HG03520 (cell line): ENCODE measurements around the gene HIVEP1.
"Not testable (repeated sequence)": the region's sequence is repeated elsewhere in the genome, so short reads cannot be mapped to it uniquely, and the experiment has no call there.

ENCODE experiments used
- ATAC-seq: cut with Tn5 transposase; IDR thresholded peaks from one replicate; pipeline ENCODE4 v1.9.1; 2021; ENCODE audit warnings: mild to moderate bottlenecking, moderate library complexity; ENCODE audit not compliant: unreplicated experiment

The HIVEP1 gene

DNA sequence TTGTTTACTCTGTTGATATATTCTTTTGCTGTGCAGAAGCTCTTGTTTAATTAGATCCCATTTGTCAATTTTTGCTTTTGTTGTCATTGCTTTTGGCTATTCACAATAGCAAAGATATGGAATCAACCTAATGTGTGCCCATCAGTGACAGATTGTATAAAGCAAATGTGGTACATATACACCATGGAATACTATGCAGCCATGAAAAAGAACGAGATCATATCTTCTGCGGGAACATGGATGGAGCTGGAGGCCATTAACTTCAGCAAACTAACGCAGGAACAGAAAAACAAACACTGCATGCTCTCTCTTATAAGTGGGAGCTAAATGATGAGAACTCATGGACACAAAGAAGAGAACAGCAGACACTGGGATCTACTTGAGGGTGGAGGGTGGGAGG is 164.7 kb downstream of the HIVEP1 start:
- ATAC-seq: not testable (repeated sequence)

- no peak for ATAC-seq
These were observed 166.4 kb downstream of the HIVEP1 start for GRCh38 chr6:12178521-12178920.

DNA sequence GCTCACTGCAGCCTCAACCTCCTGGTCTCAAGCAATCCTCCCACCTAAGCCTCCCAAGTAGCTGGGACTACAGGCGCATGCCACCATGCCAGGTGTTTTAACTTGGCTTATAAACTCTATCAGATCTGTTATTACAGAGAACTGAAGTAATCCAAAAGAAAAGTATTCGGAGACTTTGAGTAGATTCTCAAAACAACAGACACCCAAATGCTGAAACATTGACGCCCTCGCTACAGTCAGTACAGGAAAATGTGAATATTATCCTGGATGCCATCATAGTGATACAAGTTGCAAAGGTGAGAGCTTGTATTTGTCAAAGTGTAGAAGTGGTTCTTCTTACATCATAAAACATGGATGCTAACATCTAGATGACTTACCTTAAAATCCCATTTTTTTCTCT is 169.4 kb downstream of the HIVEP1 start:
- no peak for ATAC-seq

DNA sequence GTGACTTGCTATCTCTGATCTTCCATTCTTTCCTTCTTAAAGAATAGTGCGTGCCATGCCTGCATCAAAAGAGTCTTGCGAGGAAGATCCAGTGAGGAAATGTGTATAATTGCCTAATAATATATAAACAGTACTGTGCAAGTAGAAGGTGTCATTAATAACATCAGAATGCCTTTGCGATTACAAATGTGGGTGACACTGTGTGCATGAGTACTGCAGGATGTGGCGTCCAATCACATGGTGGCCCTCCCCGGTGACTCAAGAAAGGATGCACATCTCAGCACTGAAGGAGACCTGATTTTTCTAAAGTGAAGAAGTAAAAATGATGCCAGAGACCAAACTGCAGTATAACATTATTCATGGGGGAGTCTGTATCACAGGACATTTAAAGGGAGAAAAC is 170.6 kb downstream of the HIVEP1 start:
- ATAC-seq: no peak

DNA sequence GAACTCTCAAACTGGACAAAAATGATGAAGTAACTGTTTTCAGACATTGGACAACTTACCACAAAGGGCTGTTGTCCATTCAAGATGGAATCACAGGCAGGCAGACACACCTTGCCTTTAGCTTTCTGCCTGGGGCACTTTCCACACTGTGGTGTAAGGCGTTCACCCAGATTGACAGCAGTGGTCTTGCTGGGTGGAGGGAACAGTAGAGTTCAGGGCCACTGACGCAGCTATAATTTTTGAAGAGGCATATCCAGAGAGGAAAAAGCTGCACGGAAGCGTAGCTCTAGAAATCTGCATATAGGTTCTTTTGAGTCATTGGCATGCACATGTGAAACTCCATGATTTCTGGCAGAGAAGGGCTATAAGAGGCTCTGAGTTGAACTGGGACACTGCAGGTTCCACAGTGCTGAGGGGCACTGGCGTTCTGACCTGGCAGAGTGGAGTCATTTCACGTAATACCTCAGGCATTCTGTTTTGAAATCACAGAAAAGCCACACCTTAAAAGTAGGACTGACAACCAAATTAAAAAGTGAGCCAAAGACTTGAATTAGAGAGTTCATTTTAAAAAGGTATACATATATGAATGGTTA is 173.1 kb downstream of the HIVEP1 start:
- ATAC-seq: no peak

DNA sequence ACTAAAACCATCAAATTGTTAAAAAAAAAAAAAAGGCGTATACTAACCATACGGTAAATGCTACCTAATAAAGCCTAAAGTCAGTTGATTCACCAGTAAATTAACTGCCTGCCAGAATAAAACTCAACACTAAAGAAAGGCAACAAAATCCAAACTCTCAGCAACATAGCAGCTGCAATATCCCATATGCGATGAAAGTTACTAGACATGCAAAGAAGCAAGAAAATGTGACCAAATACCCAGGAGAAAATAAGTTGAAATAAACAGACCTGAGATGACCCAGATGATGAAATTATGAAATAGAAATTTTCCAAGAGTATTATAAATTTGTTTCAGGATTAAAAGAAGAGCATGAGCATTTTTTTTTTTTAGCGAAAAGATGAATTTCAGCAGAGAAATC is 174.4 kb downstream of the HIVEP1 start:
- ATAC-seq: no peak

DNA sequence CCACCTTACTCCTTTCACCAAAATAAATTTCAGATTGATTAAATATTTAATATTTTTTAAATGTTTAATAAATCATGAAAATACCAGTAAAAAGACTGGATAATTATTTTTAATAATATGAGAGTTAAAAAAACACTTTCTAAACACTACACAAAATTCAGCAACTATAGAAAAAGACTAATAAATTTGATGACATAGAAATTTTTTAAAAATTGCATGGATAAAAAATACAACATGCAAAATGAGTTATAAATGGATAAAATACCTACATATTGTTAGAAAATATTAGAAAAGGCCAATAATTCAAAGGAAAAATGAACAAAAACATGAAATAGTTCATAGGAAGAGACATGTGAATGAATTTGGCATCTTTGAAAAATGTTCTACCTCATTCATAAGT is 177.0 kb downstream of the HIVEP1 start:
- ATAC-seq: no peak

DNA sequence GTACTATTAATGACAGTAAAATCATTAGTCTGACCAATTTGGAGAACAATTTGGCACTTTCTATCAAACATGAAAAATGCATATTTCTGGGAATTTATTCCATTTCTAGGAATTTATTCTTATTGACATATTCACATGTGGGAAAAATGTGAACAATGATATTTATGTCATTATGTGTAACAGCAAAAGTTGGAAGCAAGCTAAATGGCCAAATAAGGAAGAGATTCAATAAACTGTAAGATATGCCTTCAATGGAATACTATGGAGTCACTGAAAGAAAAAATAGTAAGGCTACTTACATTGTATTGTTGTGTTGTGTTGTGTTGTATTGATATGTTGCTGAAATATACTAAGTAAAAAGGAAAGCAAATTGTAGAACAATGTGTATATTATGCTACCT is 177.5 kb downstream of the HIVEP1 start:
- no peak for ATAC-seq

GRCh38 chr6:12190252-12190651 is 178.1 kb downstream of the HIVEP1 start:
- ATAC-seq: no peak

DNA sequence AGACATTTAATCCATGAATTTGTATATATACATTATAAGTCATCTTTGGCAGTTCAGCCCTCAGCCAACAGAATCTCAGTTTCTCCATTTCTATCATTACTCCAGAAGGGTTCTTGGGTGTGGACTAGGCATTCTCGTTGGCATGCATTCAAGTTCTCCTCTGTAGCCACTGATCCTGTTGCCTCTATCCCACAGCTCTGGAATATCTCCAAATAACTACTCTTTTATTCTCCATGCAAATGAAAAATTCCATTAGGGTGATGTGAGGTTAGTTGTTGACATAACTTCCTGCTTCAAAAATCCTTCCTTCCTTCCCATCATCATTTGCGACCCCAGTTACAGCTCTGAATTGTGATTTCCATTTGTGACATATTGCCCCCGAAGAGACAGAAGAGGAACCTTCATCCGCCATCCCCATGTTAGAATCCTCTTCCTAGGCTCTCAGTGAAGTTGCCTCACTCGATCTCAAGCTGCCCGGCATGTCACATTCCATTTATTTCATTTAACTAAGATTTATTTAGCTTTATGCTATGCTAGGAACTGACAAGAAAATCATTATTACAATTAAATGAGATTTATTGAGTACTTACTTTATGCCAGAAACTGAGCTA is 184.3 kb downstream of the HIVEP1 start:
- no peak for ATAC-seq

DNA sequence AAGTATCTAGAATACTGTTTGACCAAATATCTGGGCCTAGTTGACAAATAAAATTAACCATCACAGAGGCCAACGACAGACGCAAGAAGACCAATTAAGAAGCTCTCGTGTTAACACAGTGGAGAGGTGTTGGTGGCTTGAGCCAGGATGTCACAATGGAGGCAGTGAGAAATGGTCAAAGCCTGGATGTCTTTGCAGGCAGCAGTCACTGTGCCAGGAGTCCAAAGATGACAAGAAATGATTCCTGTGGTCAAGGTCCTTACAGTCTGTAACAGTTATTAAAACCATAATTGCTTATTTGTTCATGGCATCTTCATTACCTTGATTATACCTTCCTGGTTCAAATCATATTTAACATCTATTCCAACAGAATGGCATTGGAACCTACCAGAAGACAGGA is 186.7 kb downstream of the HIVEP1 start:
- ATAC-seq: no peak

- no peak for ATAC-seq
These were observed 188.0 kb downstream of the HIVEP1 start for GRCh38 chr6:12200015-12200564.

DNA sequence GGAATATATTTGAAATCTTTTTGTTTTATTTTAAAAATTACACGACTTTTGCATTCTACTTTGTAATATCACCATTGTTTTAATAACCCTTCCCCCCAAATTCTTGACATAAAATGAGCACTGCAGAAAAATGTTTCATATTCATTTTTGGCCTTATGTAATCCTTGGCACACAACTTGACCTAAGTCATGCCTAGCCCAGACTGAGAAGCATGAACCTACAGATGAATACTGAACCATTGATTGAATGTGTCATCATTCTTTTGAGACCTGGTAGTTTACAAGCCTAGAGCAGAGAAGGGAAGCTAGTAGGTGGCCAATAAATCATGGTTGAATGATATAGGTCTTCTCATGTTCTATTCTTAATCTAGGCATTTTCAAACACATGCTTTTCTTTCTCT is 188.6 kb downstream of the HIVEP1 start:
- no peak for ATAC-seq

- ATAC-seq: no peak
These were observed 190.9 kb downstream of the HIVEP1 start for GRCh38 chr6:12203001-12203400.

GRCh38 chr6:12208190-12208589 is 196.1 kb downstream of the HIVEP1 start:
- no peak for ATAC-seq

GRCh38 chr6:12208673-12209072 is 196.6 kb downstream of the HIVEP1 start:
- ATAC-seq: no peak
